D721Med (cell line): ENCODE results near the gene FUOM.

ENCODE experiments used
- DNase-seq: peaks from one replicate; pipeline ENCODE4 v3.0.0; 2011; ENCODE audit warnings: low spot score; ENCODE audit not compliant: insufficient read length
- FAIRE-seq: peaks from 2 replicates; lab custom pipeline; 2011; peaks lifted over from hg19 to GRCh38; lab: Jason Lieb, UNC
- CTCF ChIP-seq: IDR thresholded peaks from 2 replicates; pipeline ENCODE4 v1.5.1; 2012; ENCODE audit warnings: mild to moderate bottlenecking, control low read depth; ENCODE audit not compliant: insufficient read depth; ENCODE audit errors: missing control alignments

FUOM gene

GRCh38 chr10:133357285-133358161 lies at the start of gene FUOM:
TSS of gene FUOM (minus strand) at chr10:133358019. CDS start at chr10:133358007, 12 bp downstream.
- DNase-seq = no peak
- no peak for FAIRE-seq
- no peak for TF ChIP-seq CTCF

DNA sequence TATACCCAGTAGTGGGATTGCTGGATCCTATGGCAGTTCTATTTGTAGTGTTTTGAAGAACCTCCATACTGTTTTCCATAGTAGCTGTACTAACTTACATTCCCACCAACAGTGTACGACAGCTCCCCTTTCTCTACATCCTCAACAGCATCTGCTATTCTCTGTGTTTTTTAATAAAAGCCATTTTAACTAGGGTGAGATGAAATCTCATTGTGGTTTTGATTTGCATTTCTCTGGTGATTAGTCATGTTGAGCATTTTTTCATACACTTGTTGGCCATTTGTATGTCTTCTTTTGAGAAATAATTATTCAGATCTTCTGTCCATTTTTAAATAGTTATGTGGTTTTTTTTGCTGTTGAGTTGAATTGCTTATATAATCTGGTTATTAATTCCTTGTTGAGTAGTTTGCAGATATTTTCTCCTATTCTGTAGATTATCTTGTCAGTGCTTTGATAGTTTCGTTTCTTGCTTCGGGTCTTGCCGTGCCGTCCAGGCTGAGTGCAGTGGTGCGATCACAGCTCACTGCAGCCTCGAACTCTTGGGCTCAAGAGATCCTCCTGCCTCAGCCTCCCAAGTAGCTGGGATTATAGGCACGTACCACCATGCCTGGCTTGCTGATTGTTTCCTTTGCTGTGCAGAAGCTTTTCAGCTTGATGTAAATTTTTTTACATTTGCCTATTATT lies 48.2 kb upstream of the FUOM start:
- DNase-seq (no peak), FAIRE-seq (no peak)
- TF ChIP-seq CTCF = no peak

GRCh38 chr10:133405272-133405671 lies 47.5 kb upstream of the FUOM start:
- DNase-seq (no peak), FAIRE-seq (no peak)
- TF ChIP-seq CTCF = no peak

DNA sequence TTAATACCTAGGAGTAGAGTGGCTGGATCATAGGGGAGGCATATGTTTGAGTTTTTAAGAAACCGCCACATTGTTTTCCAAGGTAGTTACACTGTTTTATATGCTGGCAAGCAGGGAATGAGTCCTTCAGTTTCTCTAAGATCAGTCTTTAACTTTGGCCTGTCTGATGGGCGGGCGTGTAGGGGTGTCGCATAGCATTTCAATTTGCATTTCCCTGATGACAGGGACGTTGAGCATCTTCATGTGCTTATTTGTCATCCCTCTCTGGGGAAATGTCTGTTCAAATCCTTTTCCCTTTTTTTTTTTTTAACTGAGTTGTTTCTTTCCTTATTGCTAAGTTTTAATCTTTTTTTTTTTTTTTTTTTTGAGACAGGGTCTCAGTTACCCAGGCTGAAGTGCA lies 46.0 kb upstream of the FUOM start:
- TF ChIP-seq CTCF = no peak
- no peak for FAIRE-seq

DNA sequence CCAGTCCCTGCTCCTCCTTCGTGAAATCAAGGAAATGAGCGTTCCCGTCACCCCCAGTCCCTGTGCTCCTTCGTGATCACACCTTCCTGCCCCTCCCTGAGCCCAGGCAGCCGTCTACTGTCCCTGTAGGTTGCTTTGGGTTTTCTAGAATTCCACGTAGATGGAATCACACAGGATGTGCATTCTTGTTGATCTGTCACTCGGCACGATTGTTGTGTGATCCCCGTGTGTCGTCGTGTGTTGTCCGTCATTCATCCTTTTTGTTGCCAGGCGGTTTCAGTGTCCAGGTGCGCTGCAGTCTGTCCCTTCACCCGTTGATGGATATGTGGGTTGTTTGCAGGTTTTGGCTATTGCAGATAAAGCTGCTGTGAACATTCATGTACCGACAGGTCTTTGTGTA lies 45.5 kb upstream of the FUOM start:
- TF ChIP-seq CTCF = no peak
- no peak for FAIRE-seq

More for the DNA sequence above, 46.0 kb upstream of the FUOM start:
- no peak for DNase-seq

DNA sequence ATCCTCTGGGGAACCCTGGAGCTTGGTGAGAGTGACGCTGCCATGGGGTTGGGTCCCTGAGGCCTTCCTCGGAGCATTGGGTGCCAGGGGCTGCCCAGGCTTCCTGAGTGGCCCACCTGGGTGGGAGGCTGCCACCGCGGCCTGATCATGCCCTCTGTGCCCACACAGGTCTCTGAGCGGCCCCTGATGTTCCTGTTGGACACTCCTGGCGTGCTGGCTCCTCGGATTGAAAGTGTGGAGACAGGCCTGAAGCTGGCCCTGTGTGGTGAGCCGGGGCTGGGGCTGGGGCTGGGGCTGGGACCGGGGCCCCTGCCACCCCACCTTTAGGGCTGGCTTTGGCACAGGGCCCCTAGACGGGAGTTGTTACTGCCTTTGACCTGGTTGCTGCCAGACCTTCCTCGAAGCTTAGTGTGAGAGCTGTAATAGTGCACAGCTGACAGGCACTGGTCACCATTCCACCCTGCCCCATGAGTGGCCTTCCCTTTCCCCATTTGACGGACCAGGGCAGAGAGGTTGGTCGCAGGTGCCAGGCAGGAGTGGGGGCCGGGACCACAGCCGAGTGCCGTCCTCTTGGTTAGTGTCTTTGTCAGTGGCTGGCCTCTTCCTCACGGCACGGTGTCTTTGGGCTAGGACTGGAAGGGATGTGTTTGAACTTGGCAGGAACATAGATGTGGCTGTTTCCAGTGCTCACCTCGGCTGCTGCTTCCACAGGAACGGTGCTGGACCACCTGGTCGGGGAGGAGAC lies 44.3 kb upstream of the FUOM start:
- FAIRE-seq (no peak), DNase-seq (no peak)
- TF ChIP-seq CTCF = no peak

More for the DNA sequence above, 45.5 kb upstream of the FUOM start:
- no peak for DNase-seq
